SK-N-MC (cell line): ENCODE measurements around the gene MRTFA.

Source experiments
- EZH2 ChIP-seq: fragments of 200-600 bp; sonication (generic); IDR thresholded peaks from one replicate; pipeline ENCODE4 v1.6.1; 2017; ENCODE audit warnings: antibody characterized with exemption
- POLR2AphosphoS5 ChIP-seq: IDR thresholded peaks from 2 replicates; pipeline ENCODE4 v1.6.1; 2012; ENCODE audit warnings: mild to moderate bottlenecking, low read depth, low read length, borderline replicate concordance

DNA sequence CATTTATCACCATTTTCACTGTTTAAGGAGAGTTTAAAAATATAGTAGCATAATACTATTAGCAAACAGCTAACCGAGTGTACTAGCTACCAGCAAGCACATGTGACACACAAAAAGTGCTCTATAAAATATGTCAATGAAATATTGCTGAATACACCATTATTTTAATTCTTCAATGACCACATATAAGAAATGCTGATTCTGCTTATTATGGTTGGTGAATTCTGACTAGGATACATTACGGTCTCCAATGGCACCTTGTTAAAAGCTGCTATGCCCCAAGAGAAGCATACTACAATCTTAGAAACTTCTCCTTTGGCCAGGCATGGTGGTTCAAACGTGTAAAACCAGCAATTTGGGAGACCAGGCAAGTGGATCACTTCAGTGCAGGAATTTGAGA, 129.8 kb downstream of the MRTFA start:
- TF ChIP-seq EZH2, result no peak
- no peak for TF ChIP-seq POLR2AphosphoS5
